LNCaP clone FGC (cell line): ENCODE results near the gene DZIP1.

ENCODE experiments used
- DNase-seq: peaks from one replicate; pipeline ENCODE4 v3.0.0-alpha.2; 2011; ENCODE audit warnings: low read depth
- H3K4me3 ChIP-seq: 2 replicates; pipeline ENCODE4 v1.5.1; 2011; ENCODE audit warnings: mild to moderate bottlenecking, low read depth, low read length, control low read depth
- CTCF ChIP-seq: IDR thresholded peaks from 2 replicates; pipeline ENCODE4 v1.5.1; 2012; ENCODE audit warnings: mild to moderate bottlenecking; ENCODE audit not compliant: control insufficient read depth, insufficient read depth; ENCODE audit errors: extremely low read depth

Gene DZIP1

DNA sequence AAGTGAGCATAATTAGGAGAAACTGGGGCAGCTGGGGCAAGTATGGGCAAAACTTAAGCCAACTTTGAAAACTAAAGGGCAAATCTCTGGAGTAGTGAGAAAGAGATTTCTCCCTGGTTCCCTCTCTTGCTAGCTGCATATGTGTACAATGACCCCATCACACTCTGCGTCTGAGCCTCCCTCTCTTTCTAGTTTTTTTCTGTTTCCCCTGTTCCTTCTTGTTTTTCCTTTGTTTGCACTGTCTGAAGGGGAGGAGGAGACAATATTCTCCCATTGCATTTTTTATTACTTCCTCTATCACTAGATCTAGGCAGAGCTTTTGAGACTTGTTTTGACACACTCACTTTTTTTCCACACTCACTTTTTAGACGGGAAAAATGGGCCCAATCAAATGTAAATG, 103.2 kb downstream of the DZIP1 start:
- H3K4me3 ChIP-seq, result no peak overlapping the region
- no peak for DNase-seq
- TF ChIP-seq CTCF, result no peak

- H3K4me3 ChIP-seq, result no peak overlapping the region
- DNase-seq, result no peak
- TF ChIP-seq CTCF, result no peak
Measured at GRCh38 chr13:95540888-95541287, 103.6 kb downstream of the DZIP1 start.

GRCh38 chr13:95536632-95537241, 107.8 kb downstream of the DZIP1 start:
- DNase-seq, result peak; percentile 65
- H3K4me3 ChIP-seq, result no peak overlapping the region
- TF ChIP-seq CTCF, result no peak; the same call in 1 of the 2 replicates

- TF ChIP-seq CTCF, result no peak
- peak; percentile 81 for DNase-seq
- no peak overlapping the region for H3K4me3 ChIP-seq
Measured at GRCh38 chr13:95535243-95535642, 109.3 kb downstream of the DZIP1 start.

DNA sequence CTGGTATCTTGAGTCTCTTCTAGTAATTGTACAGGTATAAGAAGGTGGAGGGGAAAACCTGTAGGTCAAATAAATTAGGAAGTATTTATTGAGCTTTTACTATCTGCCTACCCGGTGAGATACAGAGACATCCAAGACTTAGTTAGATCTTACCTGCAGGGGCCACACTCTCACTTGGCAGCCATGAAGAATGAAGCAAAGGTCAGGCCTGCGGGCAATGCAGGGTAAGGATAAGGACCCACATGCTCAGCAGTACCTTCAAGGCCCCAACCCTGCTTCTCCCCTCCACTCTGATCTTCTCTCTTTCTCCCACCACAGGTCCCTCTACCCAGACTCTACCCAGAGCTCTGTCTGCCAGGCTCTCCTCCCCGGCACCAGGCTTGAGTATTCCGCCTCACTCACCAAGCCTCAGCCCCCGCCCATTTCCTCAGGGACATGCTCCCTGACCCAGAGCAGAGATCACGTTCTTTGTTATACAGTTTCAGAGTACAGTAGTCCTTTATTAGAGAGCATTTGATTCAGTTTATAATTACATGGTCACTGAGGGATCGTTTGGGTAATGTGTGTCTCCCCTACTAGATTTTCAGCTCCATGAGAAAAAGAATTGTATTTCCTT, 110.9 kb downstream of the DZIP1 start:
- no peak overlapping the region for H3K4me3 ChIP-seq
- DNase-seq, result no peak
- no peak for TF ChIP-seq CTCF

DNA sequence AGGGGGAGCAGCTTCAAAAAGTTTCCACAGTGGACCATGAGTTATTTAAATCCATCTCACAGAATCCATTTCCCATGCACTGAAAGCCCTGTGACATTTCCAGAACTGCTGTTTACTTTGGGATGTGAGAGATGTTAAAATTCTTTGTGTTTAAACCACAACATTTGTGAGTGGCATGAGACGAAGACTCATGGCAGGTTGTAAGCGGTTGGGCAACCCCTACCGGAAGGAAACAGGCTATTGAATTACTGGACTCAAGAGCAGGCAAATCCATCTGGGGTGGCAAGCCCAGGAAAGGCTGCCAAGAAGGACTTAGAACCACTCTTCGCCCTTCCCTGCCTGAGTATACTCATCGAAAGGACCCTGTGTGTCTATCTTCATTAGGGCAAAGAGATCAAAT, 114.3 kb downstream of the DZIP1 start:
- TF ChIP-seq CTCF, result no peak
- no peak for DNase-seq
- no peak overlapping the region for H3K4me3 ChIP-seq
